Ovary (tissue), 9 donors: ENCODE data around the gene MINDY2. TPM values are rescaled to one million over a fixed set of nuclear protein-coding genes. Genes with fewer than 3 reads are reported as not detected.
"Not testable (repeated sequence)": the region's sequence is repeated elsewhere in the genome, so short reads cannot be mapped to it uniquely, and the experiment has no call there.

ENCODE experiments used
- DNase-seq, 5 donors: peaks; one replicate each; pipeline ENCODE4 v3.0.0-alpha.2; 2019 to 2020
- H3K27ac ChIP-seq, 2 donors: fragments of 200-600 bp; one replicate each; pipeline versions ENCODE4 v1.5.1 to v1.8.0; 2019 to 2022
- H3K27me3 ChIP-seq: fragments of 200-600 bp; one replicate; pipeline ENCODE4 v1.8.0; 2022
- H3K36me3 ChIP-seq: fragments of 200-600 bp; sonication (generic); one replicate; pipeline ENCODE4 v1.5.1; 2019
- H3K4me1 ChIP-seq: one replicate; pipeline ENCODE4 v1.8.1; 2013; ENCODE audit warnings: mild to moderate bottlenecking, moderate library complexity; ENCODE audit not compliant: insufficient read depth
- H3K4me3 ChIP-seq: fragments of 200-600 bp; sonication (generic); one replicate; pipeline ENCODE4 v1.5.1; 2017
- H3K9me3 ChIP-seq, 2 donors: fragments of 200-600 bp in 1 of 2; sonication (generic) in 1 of 2; one replicate each; pipeline versions ENCODE4 v1.5.1 to v1.8.1; 2013 to 2019; ENCODE audit warnings: mild to moderate bottlenecking in 1 of 2, moderate library complexity in 1 of 2
- EP300 ChIP-seq: sonication (generic); formaldehyde crosslinking; IDR thresholded peaks from one replicate; pipeline ENCODE4 v1.6.1; 2017; ENCODE audit warnings: antibody characterized with exemption
- POLR2A ChIP-seq: fragments of 450-650 bp; IDR thresholded peaks from one replicate; pipeline ENCODE4 v1.6.1; 2017; ENCODE audit warnings: antibody characterized with exemption, mild to moderate bottlenecking, moderate library complexity
- WGBS, 3 donors: extraction: QIAGEN DNeasy Blood & Tissue Kit in 1 of 3; methylation state at CpG; one replicate each; pipeline versions ENCODE4 v1.1.5 to v1.1.7; 2013 to 2017; 5-methylcytosine and 5-hydroxymethylcytosine counted together
- intact Hi-C, 4 donors: fragments of 100-400 bp; cut with DNase I; formaldehyde crosslinking; loops; one replicate each; pipeline versions ENCODE4 v1.11.0 to v1.15.1; 2022 to 2023
- polyA plus RNA-seq, 2 donors: library from polyadenylated mRNA; stranded (reverse); fragments of 200-250 nt in 1 of 2; fragments of 350-450 nt in 1 of 2; fragmentation: Illumina TruSeq in 1 of 2; extraction: RNeasy Lipid Tissue Mini Kit (QIAGEN cat#74804) in 1 of 2; gene quantifications; one replicate each; pipeline ENCODE4 v1.2.3, GENCODE V29; 2013 to 2014
- total RNA-seq, 7 donors: library from RNA; depleted of rRNA in 2 of 7; stranded (reverse); fragments of >200 nt in 2 of 7; fragmentation: NEBNext Ultra II Directional in 3 of 7; extraction: Animal tissue kit (Norgen Biotek cat#: 25700) in 3 of 7; gene quantifications; one replicate each; pipeline versions ENCODE4 v1.1.0 to v1.2.4, GENCODE V29; 2016 to 2023
- TF ChIP-seq, protein P1 (sequence below), 3 donors: fragments of 450-650 bp in 2 of 3; fragments of 200-600 bp in 1 of 3; IDR thresholded peaks; one replicate each; pipeline versions ENCODE4 v1.5.1 to v1.8.0; 2016 to 2022; ENCODE audit warnings: antibody characterized with exemption in 3 of 3, mild to moderate bottlenecking in 1 of 3
- donor health status: DM: no; HTN: no; CAD: no; lungs with moderate emphysema.
- donor health status: DM: no; HTN: no; CAD: no.
- donor health status: Bipolar disorder and iron deficiency.
- donor health status: DM: yes; HTN: yes; CAD: no.
- donor health status: DM: no; HTN: no; CAD: no.
- donor health status: DM: yes; HTN: yes; CAD: no.

MINDY2 gene
- total and polyA plus RNA-seq, 9 donors, result 5.7 to 32.6 (median 18.0) TPM

DNA sequence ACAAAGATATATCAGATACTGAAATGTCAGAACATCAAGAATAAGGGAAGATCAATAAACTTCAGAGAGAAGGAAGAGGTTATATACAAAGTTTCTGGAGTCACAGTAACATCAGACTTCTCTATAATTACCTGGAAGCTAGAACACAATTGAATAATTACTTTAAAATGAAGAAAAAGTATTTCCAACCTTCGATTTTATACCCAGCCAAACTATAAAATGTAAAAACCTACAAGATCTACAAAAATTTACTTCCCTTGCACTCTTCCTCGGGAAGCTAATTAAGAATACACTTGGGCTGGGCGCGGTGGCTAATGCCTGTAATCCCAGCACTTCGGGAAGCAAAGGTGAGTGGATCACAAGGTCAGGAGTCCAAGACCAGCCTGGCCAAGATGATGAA lies 6.6 kb upstream of the MINDY2 start:
- intact Hi-C loops, result no loop called here
- no peak overlapping the region for H3K27ac ChIP-seq
- no peak overlapping the region for H3K4me3 ChIP-seq
- H3K27me3 ChIP-seq, result no peaks in the 10 kb centered on the region
- 90 to 96% (median 93%) methylated on average over 5 of the region's 5 CpGs for WGBS, 3 donors
- no peaks in the 10 kb centered on the region for H3K9me3 ChIP-seq
- no peak for DNase-seq
- no peak for TF ChIP-seq EP300
- TF ChIP-seq POLR2A, result no peak
- TF ChIP-seq, protein P1, sequence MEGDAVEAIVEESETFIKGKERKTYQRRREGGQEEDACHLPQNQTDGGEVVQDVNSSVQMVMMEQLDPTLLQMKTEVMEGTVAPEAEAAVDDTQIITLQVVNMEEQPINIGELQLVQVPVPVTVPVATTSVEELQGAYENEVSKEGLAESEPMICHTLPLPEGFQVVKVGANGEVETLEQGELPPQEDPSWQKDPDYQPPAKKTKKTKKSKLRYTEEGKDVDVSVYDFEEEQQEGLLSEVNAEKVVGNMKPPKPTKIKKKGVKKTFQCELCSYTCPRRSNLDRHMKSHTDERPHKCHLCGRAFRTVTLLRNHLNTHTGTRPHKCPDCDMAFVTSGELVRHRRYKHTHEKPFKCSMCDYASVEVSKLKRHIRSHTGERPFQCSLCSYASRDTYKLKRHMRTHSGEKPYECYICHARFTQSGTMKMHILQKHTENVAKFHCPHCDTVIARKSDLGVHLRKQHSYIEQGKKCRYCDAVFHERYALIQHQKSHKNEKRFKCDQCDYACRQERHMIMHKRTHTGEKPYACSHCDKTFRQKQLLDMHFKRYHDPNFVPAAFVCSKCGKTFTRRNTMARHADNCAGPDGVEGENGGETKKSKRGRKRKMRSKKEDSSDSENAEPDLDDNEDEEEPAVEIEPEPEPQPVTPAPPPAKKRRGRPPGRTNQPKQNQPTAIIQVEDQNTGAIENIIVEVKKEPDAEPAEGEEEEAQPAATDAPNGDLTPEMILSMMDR (IDR thresholded peaks at IDR 0.05), result no peak
- no peaks in the 10 kb centered on the region for H3K36me3 ChIP-seq
- no peaks in the 10 kb centered on the region for H3K4me1 ChIP-seq

DNA sequence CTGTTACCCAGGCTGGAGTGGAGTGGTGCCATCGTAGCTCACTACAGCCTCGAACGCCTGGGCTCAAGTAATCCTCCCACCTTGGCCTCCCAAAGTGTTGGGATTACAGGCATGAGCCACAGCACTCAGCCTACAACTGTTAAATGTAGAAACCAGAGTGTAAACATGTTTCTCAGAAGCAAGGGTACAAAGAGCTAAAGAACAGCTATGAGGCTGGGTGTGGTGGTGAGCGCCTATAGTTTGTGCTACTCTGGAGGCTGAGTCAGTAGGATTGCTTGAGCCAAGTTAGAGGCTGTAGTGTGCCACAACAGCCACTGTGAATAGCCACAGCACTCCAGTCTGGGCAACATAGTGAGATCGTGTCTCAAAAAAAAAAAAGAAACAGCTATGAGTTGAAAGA lies 4.8 kb upstream of the MINDY2 start:
- Histone ChIP-seq H3K4me3 (no peak overlapping the region), H3K9me3 (no peaks in the 10 kb centered on the region), H3K4me1 (no peaks in the 10 kb centered on the region), H3K36me3 (no peaks in the 10 kb centered on the region), H3K27me3 (no peaks in the 10 kb centered on the region), H3K27ac (no peak overlapping the region)
- no peak for DNase-seq
- WGBS, 3 donors, result 89 to 90% (median 89%) methylated on average over 5 of the region's 5 CpGs
- TF ChIP-seq, protein P1 (IDR thresholded peaks at IDR 0.05), result no peak
- TF ChIP-seq EP300 (no peak), POLR2A (no peak)
- intact Hi-C loops, result no loop called here

DNA sequence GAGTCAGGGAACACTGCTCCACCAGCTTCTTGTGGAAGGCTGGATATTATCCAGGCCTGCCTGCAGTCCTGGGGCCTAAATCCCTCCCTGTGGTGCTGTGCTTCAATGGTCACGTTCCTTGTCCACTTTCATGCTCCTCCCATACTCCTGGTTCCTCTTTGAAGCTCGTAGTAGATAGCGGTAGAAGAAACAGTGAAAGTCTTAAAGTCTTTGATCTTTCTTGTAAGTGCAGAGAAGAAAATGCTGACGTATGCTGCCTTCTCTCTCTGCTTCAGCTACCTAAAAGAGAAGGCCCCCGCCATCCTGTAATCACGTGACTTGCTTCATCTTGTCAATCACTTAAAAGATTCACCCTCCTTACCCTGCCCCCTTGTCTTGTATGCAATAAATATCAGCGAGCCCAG lies 2.5 kb upstream of the MINDY2 start:
- H3K9me3 ChIP-seq, H3K36me3 ChIP-seq, DNase-seq, intact Hi-C loops, H3K27ac ChIP-seq, H3K27me3 ChIP-seq, H3K4me1 ChIP-seq, H3K4me3 ChIP-seq: not testable (repeated sequence)
- WGBS, 3 donors, result 94 to 100% (median 96%) methylated on average over 7 of the region's 7 CpGs

DNA sequence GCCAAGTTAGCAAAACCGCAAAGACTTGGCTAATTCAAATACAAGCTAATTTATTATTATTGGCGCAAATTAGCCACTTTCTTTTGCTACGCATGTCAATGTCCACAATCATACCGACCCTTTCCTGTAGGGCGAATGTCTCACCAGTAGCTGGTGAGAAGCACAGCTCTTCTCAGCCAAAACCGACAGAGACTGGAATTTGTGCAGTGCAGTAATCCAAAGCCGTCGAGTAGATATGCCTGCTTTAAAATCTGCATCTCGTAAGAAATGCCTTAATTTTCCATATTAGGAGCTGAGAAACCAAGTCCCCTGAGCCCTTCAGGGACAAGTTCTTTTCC lies 614 bp upstream of the MINDY2 start:
- Histone ChIP-seq H3K9me3 (no peaks in the 10 kb centered on the region), H3K4me1 (peaks cover 9% of the 10 kb centered on the region), H3K27me3 (no peaks in the 10 kb centered on the region), H3K4me3 (peak overlapping the region; percentile 92), H3K36me3 (no peaks in the 10 kb centered on the region), H3K27ac (peak overlapping the region; percentile 50 to 98)
- DNase-seq, result no peak
- TF ChIP-seq, protein P1 (IDR thresholded peaks at IDR 0.05), result peak in 1 of 3 donors; percentile 13
- TF ChIP-seq EP300, result no peak
- no peak for TF ChIP-seq POLR2A
- WGBS, 3 donors, result 1% methylated on average over 9 of the region's 9 CpGs
- intact Hi-C loops, result no loop called here

DNA sequence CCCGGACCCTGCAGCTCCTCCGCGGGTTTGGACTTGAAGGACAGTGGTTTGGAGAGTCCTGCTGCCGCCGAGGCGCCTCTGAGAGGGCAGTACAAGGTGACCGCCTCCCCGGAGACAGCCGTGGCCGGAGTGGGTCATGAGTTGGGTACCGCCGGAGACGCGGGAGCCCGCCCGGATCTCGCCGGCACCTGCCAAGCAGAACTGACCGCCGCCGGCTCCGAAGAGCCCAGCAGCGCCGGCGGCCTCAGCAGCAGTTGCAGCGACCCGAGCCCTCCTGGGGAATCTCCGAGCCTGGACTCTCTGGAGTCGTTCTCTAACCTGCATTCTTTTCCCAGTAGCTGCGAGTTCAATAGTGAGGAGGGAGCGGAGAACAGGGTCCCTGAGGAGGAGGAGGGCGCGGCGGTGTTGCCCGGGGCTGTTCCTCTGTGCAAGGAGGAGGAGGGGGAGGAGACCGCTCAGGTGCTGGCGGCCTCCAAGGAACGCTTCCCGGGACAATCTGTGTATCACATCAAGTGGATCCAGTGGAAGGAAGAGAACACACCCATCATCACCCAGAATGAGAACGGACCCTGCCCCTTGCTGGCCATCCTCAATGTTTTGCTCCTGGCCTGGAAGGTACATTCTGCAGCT lies 634 bp downstream of the MINDY2 start:
- intact Hi-C loops, result no loop called here
- peaks cover 9% of the 10 kb centered on the region for H3K4me1 ChIP-seq

More for the DNA sequence above, 634 bp downstream of the MINDY2 start:
- peak overlapping the region; percentile 86 to 98 for H3K27ac ChIP-seq
- WGBS, 3 donors, result 0% methylated on average over 38 to 40 of the region's 40 CpGs
- TF ChIP-seq POLR2A (no peak), EP300 (no peak)
- TF ChIP-seq, protein P1 (IDR thresholded peaks at IDR 0.05), result no peak
- no peaks in the 10 kb centered on the region for H3K36me3 ChIP-seq
- H3K27me3 ChIP-seq, result no peaks in the 10 kb centered on the region
- no peaks in the 10 kb centered on the region for H3K9me3 ChIP-seq
- peak in 3 of 5 donors; percentile 41 to 69 (median 58) for DNase-seq
- H3K4me3 ChIP-seq, result peak overlapping the region; percentile 92
